Skin epidermis (tissue), 12 donors: ENCODE results near the gene SLC41A3.

Experiments used
- H3K27ac ChIP-seq, 21 experiments: fragments of 200-600 bp; sonication (generic) in 11 of 21; one replicate each; pipeline ENCODE4 v1.5.0; 2020; ENCODE audit warnings: mild to moderate bottlenecking in 3 of 21, inconsistent platforms in 2 of 21, moderate library complexity in 2 of 21
- H3K4me3 ChIP-seq, 7 experiments: fragments of 200-600 bp; sonication (generic) in 2 of 7; one replicate each; pipeline ENCODE4 v1.5.0; 2020; ENCODE audit warnings: inconsistent platforms in 2 of 7, mild to moderate bottlenecking in 2 of 7, moderate library complexity in 1 of 7

Gene SLC41A3

GRCh38 chr3:126121632-126122031, 37.7 kb upstream of the SLC41A3 start:
- H3K4me3 ChIP-seq, result no peak overlapping the region
- no peak overlapping the region for H3K27ac ChIP-seq

DNA sequence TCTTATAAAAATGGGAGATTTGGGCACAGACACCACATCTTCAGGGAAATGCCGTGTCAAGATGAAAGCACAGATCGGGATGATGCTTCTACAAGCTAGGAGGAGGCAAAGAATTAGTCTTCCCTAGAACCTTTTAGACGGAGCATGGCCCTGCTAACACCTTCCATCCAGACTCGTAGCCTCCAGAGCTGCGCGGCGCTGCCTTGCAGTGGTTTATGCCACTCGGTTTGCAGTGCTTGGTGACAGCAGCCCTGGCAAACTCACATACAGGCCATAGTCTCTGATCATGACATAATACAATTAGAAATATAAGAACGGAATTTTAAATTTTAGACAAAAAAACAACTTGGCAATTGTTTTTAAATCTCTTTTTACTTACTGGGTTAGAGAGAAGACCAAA, 37.1 kb upstream of the SLC41A3 start:
- H3K27ac ChIP-seq, result no peak overlapping the region
- no peak overlapping the region for H3K4me3 ChIP-seq

DNA sequence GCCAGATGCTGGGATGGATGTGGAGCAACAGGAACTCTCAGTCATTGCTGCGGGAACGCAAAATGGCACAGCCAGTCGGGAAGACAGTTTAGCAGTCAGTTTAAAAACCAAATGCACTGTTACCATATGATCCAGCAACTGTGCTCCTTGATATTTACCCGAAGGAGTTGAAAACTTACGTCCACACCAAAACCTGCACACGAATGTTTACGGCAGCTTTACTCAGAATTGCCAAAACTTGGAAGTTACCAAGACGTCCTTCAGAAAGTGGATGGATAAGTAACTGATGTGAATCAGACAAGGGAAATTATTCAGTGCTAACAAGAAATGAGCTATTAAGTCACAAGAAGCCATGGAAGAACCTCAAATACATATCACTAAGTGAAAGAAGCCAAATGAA, 36.1 kb upstream of the SLC41A3 start:
- no peak overlapping the region for H3K27ac ChIP-seq

DNA sequence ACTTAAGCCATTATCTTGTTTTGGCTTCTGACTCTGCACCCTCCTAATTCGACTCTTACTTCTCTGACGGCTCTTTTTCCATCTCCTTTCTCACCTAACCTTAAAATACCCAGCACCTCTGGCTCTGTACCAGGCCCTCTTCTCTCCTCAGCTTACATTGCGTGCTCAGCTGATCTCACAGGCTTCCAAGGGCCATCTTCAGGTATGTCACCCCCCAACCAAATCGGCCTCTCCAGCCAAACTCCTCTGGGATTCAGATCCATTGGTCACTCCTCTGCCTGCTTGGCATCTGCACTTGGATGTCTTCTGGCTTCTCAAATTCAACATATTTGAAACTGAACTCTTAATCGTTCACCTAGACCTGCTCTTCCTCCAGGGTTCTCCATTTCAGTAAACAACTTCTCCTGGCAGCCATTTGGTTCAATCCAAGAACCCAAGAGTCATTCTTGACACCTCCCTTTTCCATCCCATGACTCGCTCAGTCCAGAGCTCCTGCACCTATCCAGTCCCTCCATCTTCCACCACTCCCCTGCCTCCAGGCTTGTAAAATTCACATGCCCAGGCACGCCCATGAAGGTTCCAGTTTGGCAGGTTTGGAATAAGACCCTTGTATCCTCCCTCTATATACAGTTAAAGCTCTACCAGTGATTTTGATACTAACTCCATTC, 35.2 kb upstream of the SLC41A3 start:
- Histone ChIP-seq H3K4me3 (no peak overlapping the region), H3K27ac (no peak overlapping the region)

More for the DNA sequence above, 36.1 kb upstream of the SLC41A3 start:
- H3K4me3 ChIP-seq, result no peak overlapping the region

GRCh38 chr3:126118591-126118990, 34.7 kb upstream of the SLC41A3 start:
- Histone ChIP-seq H3K4me3 (no peak overlapping the region), H3K27ac (no peak overlapping the region)

GRCh38 chr3:126117786-126118185, 33.9 kb upstream of the SLC41A3 start:
- no peak overlapping the region for H3K27ac ChIP-seq
- H3K4me3 ChIP-seq, result no peak overlapping the region

DNA sequence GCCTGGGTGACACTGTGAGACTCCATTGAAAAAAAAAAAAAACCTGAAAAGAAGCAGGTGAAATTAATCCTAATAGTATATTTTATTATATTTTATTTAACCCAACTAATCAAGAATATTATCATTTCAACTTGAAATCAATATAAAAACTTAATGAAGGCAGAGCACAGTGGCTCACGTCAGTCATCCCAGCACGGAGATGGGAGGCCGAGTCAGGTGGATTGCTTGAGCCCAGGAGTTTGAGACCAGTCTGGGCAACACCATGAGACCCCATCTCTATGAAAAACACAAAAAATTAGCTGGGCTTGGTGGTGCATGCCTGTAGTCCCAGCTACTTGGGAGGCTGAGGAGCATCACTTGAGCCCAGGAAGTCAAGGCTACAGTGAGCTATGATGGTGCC, 33.3 kb upstream of the SLC41A3 start:
- no peak overlapping the region for H3K4me3 ChIP-seq
- H3K27ac ChIP-seq, result no peak overlapping the region

DNA sequence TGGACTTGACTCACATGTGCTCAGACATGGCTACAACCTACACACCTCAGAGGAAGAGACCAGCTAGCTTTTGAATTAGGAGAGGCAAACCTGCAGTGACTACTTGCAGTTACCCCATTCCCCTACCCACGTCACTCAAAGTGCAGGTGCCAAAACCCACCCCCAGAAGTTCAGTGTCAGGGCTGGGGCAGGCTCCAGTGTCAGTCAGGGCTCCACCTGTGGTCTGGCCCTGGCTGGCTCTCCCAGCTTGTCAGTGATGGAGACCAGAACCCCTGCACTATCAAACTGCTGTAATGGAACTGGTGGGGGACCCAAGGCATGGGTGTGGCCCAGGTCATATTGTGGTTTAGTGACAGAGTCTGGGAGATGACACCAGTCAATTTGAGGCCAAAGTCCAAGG, 32.6 kb upstream of the SLC41A3 start:
- Histone ChIP-seq H3K27ac (no peak overlapping the region), H3K4me3 (no peak overlapping the region)

DNA sequence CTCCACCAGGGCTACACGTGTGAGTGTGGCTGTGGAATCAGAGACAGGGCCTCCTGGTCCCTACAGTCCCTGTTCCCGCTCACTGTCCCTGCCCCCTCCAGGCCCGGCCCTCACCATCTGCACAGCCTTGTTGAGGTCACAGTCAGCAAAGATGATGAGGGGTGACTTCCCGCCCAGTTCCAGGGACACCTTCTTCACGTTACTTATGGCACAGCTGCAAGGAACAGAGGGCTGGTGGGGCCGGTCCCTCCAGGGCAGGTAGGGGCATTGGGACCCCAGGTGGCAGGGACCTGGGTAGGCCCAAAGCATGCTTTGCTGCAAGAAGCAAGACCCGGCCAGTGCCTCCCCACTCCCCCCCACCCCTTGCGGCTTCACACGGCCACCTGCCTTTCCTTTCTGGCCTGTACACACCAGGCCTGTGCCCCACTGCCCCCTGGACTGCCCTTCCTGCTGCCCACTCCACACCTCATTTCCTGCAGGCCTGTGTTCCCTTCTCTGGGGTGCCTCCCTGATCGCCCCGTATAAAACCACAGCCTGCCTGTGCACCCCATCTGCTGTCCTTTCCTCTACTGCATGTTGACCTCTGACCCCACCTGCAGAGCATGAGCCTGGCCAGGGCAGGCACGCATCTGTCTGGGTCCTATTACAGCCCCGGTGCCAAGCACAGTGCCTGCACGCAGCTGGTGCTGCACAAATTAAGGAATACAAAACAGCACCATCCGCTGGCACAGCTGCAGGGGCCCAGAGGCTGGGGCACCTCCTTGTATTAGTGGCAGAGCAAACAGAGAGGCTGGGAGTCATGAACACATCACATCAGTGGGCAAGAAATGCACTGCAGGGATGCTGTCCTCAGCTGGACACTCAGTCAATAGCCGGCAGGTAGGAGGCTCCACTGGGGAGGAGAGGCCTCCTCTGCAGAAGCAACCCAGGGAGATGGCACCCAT, 30.8 kb upstream of the SLC41A3 start:
- Histone ChIP-seq H3K27ac (no peak overlapping the region), H3K4me3 (no peak overlapping the region)

GRCh38 chr3:126113733-126114442, 30.0 kb upstream of the SLC41A3 start:
- H3K4me3 ChIP-seq, result no peak overlapping the region
- no peak overlapping the region for H3K27ac ChIP-seq

DNA sequence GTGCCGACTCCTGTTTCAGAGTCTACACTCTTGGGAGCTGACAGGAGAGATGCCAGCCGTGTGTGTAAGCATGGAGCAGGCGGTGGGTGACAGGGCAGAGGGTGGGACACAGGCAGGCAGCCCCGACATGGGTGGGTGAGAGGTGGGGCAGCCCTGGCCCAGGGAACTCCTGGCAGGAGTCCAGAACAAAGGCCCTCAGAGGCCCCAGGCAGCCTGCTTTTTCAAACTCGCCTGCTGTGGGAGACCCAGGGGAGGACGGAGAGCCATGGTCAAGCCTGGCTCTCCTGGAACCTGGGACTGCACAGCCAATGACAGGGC, 29.3 kb upstream of the SLC41A3 start:
- H3K4me3 ChIP-seq, result no peak overlapping the region
- no peak overlapping the region for H3K27ac ChIP-seq

- H3K4me3 ChIP-seq, result no peak overlapping the region
- no peak overlapping the region for H3K27ac ChIP-seq
These were observed 28.8 kb upstream of the SLC41A3 start for GRCh38 chr3:126112531-126113237.

- H3K4me3 ChIP-seq, result no peak overlapping the region
- H3K27ac ChIP-seq, result no peak overlapping the region
These were observed 27.9 kb upstream of the SLC41A3 start for GRCh38 chr3:126111566-126112475.

GRCh38 chr3:126111126-126111551, 27.2 kb upstream of the SLC41A3 start:
- Histone ChIP-seq H3K4me3 (no peak overlapping the region), H3K27ac (no peak overlapping the region)

GRCh38 chr3:126110431-126111125, 26.7 kb upstream of the SLC41A3 start:
- Histone ChIP-seq H3K27ac (no peak overlapping the region), H3K4me3 (no peak overlapping the region)

GRCh38 chr3:126109880-126110235, 25.9 kb upstream of the SLC41A3 start:
- no peak overlapping the region for H3K27ac ChIP-seq
- no peak overlapping the region for H3K4me3 ChIP-seq

- H3K27ac ChIP-seq, result no peak overlapping the region
- H3K4me3 ChIP-seq, result no peak overlapping the region
These were observed 25.4 kb upstream of the SLC41A3 start for GRCh38 chr3:126109146-126109879.

GRCh38 chr3:126108676-126109050, 24.7 kb upstream of the SLC41A3 start:
- no peak overlapping the region for H3K27ac ChIP-seq
- H3K4me3 ChIP-seq, result no peak overlapping the region
